Nephron progenitor cell (in vitro differentiated cells): ENCODE data around the gene MLEC.

Source experiments
- DNase-seq: peaks from one replicate; pipeline ENCODE4 v3.0.0; 2021
- H3K27ac Mint-ChIP-seq: 2 replicates; pipeline ENCODE4 v1.8.0; 2021; ENCODE audit warnings: mild to moderate bottlenecking, moderate library complexity, mixed read lengths
- H3K27me3 Mint-ChIP-seq: 2 replicates; pipeline ENCODE4 v1.8.0; 2021; ENCODE audit warnings: mild to moderate bottlenecking, low read depth, mixed read lengths; ENCODE audit not compliant: poor library complexity
- H3K36me3 Mint-ChIP-seq: 2 replicates; pipeline ENCODE4 v1.8.0; 2021; ENCODE audit warnings: low read depth, mixed read lengths
- H3K4me1 Mint-ChIP-seq: 2 replicates; pipeline ENCODE4 v1.8.0; 2021; ENCODE audit warnings: mixed read lengths
- H3K4me3 Mint-ChIP-seq: 2 replicates; pipeline ENCODE4 v1.8.0; 2021; ENCODE audit warnings: mild to moderate bottlenecking, moderate library complexity, mixed read lengths
- H3K9me3 Mint-ChIP-seq: 2 replicates; pipeline ENCODE4 v1.8.0; 2021; ENCODE audit warnings: mild to moderate bottlenecking, moderate library complexity, mixed read lengths
- CTCF ChIP-seq: fragments of 200-600 bp; sonication (generic); IDR thresholded peaks from 2 replicates; pipeline ENCODE4 v1.5.0; 2021; ENCODE audit warnings: antibody characterized with exemption

Gene MLEC

DNA sequence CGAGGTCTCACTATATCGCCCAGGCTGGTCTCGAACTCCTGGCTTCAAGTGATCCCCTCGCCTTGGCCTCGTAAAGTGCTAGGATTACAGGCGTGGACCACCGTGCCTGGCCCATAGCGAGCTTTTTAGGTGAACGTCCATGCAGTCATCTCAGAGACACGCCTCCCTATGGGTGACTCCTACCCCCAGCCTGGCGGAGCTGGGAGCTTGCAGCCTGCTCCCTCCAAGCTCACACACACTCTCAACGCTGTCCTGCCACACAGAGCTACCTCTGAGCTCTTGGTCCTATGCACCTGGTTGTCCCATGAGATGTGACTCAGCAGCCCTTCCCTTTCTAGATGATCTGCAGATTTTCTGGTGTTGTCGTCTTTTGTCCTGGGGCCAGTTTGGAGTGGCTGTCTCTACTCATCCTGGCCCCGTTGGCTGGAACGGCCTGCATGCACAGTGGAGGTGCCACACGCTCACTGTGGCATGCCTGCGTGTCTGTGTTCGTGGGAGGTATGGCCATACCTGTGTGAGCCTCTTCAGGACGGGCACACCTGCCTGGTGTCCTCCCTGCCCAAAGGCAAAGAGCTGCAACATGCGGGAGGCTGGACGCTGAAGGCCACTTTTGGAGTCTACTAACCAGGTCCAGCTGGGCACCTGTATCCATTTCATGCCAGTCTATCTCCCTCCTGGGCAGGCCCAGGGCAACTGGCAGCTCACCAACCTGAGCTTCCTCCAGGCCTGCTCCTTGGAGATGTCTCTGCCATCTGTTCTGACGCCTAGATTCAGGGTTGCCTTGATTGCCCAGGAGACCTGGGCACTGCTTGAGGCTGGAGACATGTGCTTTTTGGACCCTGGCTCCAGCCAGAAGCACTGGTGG lies 28.4 kb upstream of the MLEC start:
- no peaks in the 10 kb centered on the region for H3K9me3 Mint-ChIP-seq
- H3K27me3 Mint-ChIP-seq: peaks cover 5% of the 10 kb centered on the region
- H3K27ac Mint-ChIP-seq: no peak overlapping the region
- no peak for DNase-seq
- no peak for TF ChIP-seq CTCF
- H3K4me3 Mint-ChIP-seq: no peak overlapping the region
- H3K4me1 Mint-ChIP-seq: peaks cover 13% of the 10 kb centered on the region
- no peaks in the 10 kb centered on the region for H3K36me3 Mint-ChIP-seq

- Mint-ChIP-seq H3K4me3 (no peak overlapping the region), H3K9me3 (no peaks in the 10 kb centered on the region), H3K36me3 (no peaks in the 10 kb centered on the region), H3K27ac (no peak overlapping the region), H3K4me1 (peaks cover 8% of the 10 kb centered on the region), H3K27me3 (peaks cover 10% of the 10 kb centered on the region)
- TF ChIP-seq CTCF: no peak
- DNase-seq: no peak
Observed at GRCh38 chr12:120659151-120659525, 27.8 kb upstream of the MLEC start.

DNA sequence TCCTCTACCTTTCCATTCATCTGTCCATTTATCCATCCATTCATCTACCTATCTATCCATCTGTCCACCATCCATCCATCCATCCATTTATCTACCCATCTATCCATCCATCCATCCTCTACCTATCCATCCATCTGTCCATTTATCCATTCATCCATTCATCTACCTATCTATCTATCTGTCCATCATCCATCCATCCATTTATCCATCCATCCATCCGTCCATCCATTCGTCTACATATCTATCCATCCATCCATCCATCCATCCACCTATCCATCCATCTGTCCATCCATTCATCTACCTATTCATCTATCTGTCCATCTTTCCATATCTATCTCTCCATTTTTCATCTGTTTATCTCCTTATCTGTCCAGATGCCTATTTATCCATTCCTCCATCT lies 25.5 kb upstream of the MLEC start:
- no peak for DNase-seq
- peaks cover 3% of the 10 kb centered on the region for H3K4me1 Mint-ChIP-seq
- TF ChIP-seq CTCF: no peak
- H3K36me3 Mint-ChIP-seq: no peaks in the 10 kb centered on the region
- H3K27me3 Mint-ChIP-seq: peaks cover 15% of the 10 kb centered on the region
- H3K9me3 Mint-ChIP-seq: no peaks in the 10 kb centered on the region
- no peak overlapping the region for H3K4me3 Mint-ChIP-seq
- H3K27ac Mint-ChIP-seq: no peak overlapping the region

DNA sequence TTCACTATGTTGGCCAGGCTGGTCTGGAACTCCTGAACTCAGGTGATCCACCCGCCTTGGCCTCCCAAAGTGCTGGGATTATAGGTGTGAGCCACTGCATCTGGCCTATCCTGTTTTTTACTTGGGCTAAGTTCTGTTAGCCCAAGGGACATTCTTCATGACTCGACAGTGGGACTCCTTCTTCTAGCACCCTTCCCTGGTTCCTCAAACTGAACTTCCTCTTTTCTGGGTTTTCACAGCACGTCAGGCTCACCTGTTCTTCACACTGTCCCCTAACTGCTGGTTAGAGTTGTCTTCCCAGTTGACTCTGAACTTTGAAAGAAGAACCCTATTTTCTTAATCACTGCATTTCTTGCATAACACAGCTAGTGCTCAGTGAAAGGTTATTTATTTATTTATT lies 24.1 kb upstream of the MLEC start:
- no peaks in the 10 kb centered on the region for H3K36me3 Mint-ChIP-seq
- no peaks in the 10 kb centered on the region for H3K9me3 Mint-ChIP-seq
- H3K27ac Mint-ChIP-seq: no peak overlapping the region
- DNase-seq: no peak
- no peak overlapping the region for H3K4me3 Mint-ChIP-seq
- peaks cover 15% of the 10 kb centered on the region for H3K27me3 Mint-ChIP-seq
- TF ChIP-seq CTCF: no peak
- peaks cover 5% of the 10 kb centered on the region for H3K4me1 Mint-ChIP-seq

GRCh38 chr12:120663741-120664140 lies 23.2 kb upstream of the MLEC start:
- peaks cover 9% of the 10 kb centered on the region for H3K4me1 Mint-ChIP-seq
- H3K9me3 Mint-ChIP-seq: no peaks in the 10 kb centered on the region
- no peak overlapping the region for H3K4me3 Mint-ChIP-seq
- H3K27ac Mint-ChIP-seq: no peak overlapping the region
- TF ChIP-seq CTCF: no peak
- no peak for DNase-seq
- H3K27me3 Mint-ChIP-seq: peaks cover 15% of the 10 kb centered on the region
- H3K36me3 Mint-ChIP-seq: no peaks in the 10 kb centered on the region
